ENCODE data around the gene CBL.
"Not testable (repeated sequence)": the region's sequence is repeated elsewhere in the genome, so short reads cannot be mapped to it uniquely, and the experiment has no call there.

CBL gene

DNA sequence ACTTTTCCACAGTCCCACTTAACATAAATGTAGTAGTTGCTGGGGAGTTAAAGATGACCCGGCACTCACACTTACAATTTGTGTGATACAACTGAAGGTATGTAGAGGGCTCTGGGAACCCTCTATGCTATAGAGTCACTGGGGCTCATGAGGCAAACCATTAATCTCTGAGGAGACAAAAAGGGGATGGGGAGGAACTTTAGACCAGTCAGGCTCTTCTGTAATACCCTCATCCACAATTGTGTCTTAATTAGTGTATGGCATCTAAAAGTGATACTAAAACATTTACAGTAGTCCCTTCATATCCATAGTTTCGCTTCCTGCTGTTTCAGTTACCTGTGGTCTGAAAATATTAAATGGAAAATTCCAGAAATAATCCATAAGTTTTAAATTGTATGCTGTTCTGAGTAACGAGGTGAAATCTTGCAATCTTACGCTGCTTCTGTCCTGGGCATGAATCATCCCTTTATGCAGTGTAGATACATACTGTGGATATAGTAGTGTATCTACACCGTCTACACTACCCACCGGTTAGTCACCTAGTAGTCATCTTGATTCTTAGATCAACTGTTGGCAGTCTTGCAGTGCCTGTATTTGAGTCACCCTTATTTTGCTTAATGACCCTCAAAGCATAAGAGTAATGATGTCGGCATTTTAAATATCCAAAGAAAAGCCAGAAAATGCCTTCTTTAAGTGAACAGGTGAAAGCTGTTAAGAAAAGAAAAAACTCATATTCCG lies 12.2 kb downstream of the CBL start:
- no peak for DNase-seq (ENCODE audit: low read depth)

DNA sequence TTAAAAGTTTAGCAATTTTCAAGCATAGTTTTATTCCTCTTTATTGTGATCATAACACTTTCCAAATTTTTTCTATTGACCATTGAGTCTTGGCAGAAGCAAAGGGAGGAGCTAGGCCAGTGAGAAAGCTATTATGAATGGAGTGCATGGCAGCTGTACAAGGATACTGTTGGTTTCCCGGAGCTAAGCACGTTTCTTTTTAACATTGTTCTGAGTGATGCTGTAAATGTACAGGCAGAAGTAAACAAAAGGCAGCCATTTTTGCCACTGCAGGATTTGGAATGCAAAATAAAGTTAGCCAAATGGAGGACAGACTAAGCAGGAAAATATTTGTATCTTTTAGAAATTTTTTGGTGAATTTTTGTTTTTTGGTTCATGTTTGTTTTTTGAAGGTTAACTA lies 16.2 kb downstream of the CBL start:
- DNase-seq (ENCODE audit: low read depth): no peak

DNA sequence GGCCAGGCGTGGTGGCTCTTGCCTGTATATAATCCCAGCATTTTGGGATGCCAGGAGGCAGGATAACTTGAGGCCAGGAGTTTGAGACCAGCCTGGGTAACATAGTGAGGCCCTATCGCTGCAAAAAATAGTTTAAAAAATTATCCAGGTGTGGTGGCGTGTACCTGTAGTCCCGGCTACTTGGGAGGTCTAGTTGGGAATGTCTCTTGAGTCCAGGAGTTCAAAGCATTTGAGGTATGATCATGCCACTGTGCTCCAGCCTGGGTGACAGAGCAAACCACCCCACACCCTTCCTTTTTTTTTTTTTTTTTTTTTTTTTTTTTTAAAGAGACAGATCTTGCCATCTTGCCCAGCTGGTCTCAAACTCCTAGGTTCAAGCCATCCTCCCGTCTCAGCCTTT lies 16.8 kb downstream of the CBL start:
- DNase-seq (ENCODE audit: low read depth): no peak

DNA sequence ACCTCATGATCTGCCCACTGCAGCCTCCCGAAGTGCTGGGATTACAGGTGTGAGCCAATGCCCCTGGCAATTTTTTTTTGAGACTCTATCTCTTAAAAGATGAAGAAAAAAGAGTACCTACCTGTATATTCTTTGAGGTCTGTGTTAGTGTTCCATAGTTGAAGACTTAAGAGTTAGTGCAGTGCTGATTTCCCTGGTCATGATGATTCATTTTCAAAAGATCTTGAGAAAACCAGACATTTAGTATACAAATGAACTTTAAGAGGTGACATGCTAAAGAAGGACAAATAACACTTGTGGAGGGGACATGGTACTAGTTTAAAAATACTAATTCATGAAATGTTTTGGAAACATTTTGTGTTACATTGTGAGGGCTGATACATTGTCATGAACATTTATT lies 17.7 kb downstream of the CBL start:
- DNase-seq (ENCODE audit: low read depth): no peak

DNA sequence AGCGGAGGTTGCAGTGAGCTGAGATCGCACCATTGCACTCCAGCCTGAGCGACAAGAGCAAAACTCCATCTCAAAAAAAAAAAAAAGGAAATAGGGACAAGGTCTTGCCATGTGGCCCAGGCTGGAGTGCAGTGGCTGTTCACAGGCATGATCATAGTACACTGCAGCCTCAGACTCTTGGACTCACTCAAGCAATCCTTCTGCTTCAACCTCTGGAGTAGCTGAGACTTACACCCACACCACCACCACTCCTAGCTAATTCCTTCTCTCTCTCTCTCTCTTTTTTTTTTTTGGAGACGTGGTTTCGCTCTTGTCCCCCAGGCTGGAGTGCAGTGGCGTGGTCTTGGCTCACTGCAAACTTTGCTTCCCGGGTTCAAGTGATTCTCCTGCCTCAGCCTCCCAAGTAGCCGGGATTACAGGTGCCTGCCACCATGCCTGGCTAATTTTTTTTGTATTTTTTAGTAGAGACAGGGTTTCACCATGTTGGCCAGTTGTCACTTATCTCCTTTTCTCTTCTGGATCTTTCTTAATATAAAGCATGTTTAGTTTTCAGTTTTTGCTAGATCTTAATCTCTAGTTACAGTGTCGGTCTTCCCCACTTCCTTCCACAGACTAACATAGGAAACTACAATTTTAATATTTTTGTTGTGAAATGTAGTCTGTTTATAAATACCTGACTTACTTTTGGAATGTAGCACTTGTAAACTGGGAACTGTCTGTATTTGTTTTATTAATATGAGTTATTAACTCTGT lies 22.6 kb downstream of the CBL start:
- not testable (repeated sequence) for DNase-seq (ENCODE audit: low read depth)

DNA sequence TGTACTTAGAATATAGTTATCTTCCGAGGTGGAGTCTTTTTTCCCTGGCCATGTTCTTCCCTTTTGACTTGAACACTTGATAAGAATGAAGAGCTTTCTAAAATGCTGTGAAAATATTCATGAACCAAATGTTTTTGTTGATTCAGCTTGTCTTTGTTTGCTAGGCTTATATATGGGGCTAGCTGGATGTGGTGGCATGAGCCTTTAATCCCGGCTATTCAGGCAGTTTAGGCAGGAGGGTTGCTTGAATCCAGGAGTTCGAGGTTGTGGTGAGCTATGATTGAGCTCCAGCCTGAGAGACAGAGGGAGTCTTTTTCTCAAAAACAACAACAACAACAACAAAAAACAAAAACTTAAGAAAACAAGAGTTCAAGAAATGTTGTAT lies 23.1 kb downstream of the CBL start:
- no peak for DNase-seq (ENCODE audit: low read depth)

DNA sequence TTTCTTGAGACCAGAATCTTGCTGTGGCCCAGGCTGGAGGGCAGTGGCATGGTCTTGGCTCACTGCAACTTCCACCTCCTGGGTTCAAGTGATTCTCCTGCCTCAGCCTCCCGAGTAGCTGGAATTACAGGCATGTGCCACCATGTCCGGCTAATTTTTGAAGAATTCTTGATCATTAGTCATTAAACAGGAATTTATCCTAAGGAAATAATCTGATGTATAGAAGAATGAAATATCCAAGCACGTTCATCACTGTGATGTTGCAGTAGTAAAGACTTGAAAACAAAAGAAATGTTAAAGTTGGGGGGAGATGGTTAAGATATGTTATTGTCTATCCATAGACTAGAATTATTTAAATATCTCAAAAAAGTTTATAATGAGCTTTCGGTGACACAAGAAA lies 23.6 kb downstream of the CBL start:
- DNase-seq (ENCODE audit: low read depth): no peak

DNA sequence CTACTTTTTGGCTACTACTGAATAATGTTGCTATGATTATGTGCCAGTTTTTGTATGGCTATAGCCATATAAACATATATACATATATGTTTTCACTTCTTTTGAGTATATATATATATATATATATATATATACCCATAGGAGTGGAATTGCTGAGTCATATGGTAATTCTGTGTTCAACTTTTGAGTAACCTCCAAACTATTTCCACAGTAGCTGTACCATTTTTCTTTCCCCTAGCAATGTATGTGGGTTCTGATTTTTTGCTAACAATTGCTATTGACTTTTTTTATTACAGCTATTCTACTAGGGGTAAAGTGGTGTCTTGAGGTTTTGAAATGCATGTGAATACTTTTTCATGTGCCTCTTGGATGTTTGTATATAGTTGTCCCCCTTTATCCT lies 30.4 kb downstream of the CBL start:
- DNase-seq (ENCODE audit: low read depth): no peak

DNA sequence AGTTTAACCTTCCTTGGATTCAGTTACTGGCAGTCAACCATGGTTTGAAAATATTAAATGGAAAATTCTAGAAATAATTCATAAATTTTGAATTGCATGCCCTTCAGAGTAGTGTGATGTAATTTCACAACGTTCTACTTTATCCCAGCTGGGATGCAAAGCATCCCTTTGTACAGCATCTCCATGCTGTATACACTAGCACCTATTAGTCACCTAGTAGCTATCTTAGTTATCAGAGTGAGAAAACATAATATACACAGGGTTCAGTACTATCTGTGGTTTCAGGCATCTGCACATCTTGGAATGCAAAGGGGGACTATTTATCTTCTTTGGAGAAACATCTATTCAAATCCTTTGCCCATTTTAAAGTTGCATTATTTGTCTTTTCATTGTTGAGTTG lies 30.8 kb downstream of the CBL start:
- no peak for DNase-seq (ENCODE audit: low read depth)

DNA sequence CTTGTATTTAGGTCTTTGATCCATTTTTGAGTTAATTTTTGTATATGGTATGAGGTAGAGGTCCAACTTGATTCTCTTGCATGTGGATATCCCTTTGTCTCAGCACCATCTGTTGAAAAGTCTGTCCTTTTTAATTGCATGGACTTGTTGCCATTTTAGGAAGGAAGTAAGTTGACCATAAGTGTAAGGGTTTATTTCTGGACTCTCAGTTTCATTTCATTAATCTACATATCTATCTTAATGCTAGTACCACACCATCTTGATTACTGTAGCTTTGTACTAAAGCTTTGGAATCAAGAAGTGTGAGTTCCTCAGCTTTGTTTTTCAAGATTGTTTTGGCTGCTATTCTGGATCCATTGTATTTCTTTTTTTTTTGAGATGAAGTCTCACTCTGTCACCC lies 31.4 kb downstream of the CBL start:
- DNase-seq (ENCODE audit: low read depth): no peak

DNA sequence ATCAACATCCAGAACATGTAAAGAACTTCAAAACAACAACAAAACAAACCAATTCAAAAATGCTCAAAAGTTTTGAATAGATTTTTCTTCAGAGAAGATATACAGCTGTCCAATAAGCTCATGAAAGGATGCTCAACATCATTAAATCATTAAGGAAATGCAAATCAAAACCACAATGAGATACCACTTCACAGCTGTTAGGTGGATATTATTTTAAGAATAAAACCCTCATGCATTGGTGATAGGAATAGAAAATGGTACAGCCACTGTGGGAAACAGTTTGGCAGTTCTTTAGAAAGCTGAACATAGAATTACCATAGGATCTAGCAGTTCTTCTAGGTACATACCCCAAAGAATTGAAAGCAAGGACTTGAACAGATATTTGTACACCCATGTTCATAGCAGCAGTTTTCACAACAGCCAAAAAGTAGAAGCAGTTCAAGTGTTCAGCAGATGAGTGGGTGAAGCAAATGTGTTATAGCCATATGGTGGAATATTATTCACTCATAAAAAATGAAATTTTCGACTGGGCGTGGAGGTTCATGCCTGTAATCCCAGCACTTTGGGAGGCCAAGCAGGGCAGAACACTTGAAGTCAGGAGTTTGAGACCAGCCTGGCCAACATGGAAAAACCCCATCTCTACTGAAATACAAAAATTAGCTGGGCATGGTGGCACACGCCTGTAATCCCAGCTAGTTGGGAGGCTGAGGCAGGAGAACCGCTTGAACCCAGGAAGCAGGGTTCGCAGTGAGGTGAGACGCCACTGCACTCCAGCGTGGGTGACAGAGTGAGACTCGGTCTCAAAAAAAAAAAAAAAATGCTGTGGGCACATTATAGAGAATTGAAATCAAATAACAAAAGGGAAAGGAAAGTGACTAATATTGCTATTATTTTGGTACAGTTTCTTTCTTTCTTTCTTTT lies 42.9 kb downstream of the CBL start:
- no peak for DNase-seq (ENCODE audit: low read depth)

DNA sequence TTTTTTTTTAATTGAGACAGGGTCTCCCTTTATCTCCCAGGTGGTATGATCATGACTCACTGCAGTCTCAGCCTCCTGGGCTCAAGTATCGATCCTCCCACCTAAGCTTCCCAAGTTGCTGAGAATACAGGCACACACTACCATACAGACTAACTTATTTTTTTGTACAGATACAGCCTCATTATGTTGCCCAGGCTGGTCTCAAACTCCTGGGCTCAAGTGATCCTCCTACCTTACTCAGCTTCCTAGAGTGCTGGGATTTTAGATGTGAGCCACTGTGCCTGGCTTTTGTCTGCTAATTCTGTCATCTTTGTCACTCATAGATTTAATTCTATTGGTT lies 43.5 kb downstream of the CBL start:
- DNase-seq (ENCODE audit: low read depth): no peak

DNA sequence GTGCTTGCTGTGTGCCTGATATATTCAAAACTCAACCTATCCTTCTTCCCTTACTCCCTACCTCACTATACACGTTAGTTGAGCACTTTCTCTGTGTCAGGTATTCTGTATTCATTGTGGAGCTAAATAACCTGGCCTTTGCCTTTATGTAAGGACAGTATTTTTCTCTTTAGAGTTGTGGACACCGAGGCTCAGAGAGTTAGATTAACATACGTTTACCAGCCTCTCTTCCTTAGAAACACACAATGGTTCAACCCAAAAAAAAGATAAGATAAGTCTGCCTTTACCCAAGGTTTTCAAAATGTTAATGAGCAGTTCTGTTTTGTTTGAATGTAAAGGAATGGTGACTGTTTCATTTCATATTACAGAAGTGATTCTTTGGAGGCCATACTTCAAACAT lies 45.0 kb downstream of the CBL start:
- no peak for DNase-seq (ENCODE audit: low read depth)

DNA sequence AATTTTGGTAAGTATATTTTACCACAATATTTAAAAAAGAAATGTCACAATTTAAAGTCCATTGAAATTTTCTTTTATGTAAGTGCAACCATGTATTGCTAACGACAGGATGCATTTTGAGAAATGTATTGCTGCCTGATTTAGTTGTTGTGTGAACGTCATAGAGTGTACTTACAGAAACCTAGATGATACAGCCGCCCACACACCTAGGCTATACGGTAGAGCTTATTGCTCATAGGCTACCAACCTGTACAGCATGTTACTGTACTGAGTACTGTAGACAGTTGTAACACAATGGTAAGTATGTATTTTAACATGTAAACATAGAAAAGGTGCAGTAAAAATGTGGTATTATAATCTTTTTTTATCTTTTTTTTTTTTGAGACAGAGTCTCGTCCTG lies 48.1 kb downstream of the CBL start:
- DNase-seq (ENCODE audit: low read depth): peak; percentile 21

DNA sequence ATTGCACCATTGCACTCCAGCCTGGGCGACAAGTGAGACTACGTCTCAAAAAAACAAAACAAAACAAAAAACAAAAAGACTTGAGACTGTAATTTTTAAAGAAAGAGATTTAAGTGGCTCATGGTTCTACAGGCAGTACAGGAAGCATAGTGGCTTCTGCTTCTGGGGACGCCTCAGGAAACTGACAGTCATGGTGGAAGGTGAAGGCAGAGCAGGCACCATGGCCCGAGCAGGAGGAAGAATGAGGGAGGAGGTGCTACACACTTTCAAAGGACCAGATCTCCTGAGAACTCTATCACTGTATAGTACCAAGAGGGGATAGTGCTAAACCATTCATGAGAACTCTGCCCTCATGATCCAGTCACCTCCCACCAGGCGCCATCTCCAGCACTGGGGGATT lies 52.0 kb downstream of the CBL start:
- DNase-seq (ENCODE audit: low read depth): no peak

DNA sequence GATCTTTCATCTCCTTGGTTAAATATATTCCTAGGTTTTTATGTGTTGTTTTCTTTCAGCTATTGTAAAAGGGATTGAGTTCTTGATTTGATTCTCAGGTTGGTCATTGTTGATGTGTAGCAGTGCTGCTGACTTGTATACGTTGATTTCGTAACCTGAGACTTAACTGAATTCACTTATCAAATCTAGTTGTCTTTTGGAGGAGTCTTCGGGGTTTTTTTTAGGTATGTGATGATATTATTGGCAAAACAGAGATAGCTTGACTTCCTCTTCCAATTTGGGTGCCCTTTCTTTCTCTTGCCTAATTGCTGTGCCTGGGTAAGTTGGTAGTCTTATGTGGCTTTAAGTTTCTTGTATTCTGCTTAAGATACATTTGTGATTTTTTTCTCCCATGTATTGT lies 52.8 kb downstream of the CBL start:
- no peak for DNase-seq (ENCODE audit: low read depth)

DNA sequence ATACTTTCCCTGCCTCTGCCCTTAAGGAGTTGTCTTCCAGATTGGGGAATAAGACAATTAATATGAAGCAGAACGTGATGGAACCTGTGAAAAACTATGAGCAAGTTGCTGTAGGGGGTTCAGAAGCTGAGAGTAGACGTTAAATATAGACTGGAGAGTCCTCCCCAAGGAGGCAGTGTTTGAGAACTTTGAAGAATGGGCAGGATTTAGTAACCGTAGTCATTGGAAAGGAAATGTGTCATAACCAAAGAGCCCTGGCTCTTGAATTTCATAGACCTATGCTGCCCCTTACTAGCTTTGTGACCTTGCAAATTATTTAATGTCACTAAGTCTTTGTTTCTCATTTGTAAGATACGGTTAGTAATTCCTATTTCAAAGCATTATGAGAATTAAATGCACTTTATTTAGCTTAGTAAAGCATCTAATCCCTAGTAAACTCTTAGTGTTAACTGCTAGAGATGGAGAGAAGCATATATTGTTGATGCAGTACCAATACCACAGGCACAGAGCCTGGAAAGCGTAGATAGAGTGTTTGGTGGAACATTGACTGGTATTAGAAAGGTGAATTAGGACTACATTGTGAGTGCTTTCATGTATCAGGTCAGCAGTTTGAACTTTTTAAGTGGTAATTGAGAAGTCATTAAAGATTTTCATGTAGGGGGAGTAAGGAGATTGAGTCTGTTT lies 56.7 kb downstream of the CBL start:
- DNase-seq (ENCODE audit: low read depth): no peak

DNA sequence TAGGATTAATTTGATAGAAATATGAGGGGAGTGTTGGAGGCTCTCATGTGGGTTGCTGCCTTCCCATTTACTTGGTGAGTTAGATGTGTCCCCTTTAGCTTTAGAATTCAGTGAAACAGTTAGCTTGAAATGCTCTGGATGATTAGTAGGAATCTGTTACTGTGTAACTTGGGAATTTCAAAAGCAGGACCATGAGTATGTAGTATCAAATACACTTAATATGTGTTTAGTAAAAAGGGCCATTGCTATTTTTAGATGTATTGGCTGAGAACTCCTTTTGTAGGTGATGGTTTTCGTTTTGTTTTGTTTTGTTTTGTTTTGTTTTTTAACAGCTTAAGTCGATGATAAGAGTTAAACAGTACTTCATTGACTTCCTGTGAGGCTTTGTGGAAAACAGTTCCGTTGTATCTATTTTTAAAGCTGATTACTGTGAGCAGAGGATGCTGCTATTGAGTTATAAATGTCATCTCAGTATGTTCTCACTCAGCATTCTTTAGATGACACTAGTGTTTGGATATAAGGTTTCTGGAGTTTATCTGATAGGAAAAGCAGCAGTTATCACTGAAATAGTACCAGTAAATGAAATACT lies 57.3 kb downstream of the CBL start:
- DNase-seq (ENCODE audit: low read depth): no peak

DNA sequence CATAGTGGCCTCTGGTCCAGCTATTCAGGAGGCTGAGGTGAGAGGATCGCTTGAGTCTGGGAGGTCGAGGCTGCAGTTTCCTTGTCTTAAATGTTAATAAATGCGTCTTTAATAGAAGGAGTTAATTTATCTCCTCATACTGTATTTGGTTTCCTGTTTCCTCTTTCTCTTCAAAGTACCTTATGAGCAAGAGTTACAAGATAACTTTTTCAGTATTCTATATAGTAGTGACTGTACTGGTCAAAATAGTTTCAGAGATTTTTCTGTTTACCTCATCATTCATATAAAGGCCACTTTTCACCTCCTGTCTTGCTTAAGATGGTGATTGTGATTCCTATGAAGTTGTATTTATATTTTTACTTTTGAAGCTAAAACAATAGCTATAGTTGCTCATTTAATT lies 59.9 kb downstream of the CBL start:
- no peak for DNase-seq (ENCODE audit: low read depth)

DNA sequence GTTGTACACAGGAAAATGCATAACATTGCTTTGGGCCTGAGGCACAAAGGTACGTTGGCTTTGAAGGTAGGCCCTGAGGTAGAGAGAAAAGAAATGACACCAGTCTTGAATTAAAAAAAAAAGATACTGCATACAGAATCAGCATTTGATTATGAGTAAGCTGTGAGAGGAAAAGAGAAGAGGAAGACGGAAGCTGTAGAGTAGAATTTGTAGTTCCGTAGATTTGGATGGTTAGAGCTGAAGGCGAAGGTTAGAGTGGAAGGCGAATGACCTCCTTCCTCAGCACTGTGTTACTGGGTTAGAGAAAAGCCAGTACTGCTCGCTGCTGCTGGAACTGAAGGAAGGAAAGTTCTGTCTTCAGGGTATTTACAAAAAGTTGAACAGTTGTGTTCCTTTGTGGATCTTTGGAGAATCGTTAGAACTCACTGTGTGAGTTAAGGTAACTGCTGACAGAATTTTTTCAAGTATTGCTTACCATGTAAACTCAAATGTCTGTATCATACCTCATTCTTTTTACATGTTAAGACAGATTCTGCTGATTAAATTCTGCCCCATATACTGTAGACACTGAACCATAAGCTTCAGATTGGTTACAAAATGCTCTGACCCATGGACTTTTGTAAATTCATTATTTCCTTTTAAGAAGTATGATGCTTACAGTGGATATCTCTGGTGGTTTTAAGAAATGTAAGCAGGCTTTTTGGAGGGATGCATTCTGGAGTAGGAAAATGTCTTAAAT lies 60.5 kb downstream of the CBL start:
- DNase-seq (ENCODE audit: low read depth): no peak

DNA sequence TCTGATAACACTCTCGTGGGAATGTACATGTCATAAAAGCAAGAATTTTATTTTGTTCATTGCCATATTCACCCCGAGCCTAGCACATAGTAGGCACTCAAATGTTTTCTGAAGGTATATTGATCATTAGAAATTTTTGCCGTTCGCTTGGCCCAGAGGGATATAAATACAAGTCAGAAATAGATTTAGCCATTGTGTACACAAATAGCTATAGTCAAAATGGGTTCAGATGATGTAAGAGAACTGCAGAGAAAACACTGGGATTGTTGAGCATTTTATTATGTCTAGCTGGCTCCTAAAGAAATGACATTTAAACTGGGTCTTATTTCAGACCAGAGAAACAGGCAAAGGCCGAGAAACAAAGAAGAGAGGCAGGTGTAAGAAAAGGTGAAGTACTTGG lies 61.5 kb downstream of the CBL start:
- DNase-seq (ENCODE audit: low read depth): no peak
